NCI-H345 treated with DMSO at 0.1 percent for 48 hours (cell line): ENCODE measurements around the gene ROBO1.

ENCODE experiments used
- DNase-seq: peaks from one replicate; lab custom pipeline; 2025; ENCODE audit not compliant: unreplicated experiment; lab: John Stamatoyannopoulos, UW

The ROBO1 gene

GRCh38 chr3:79103307-79103706, 664.5 kb downstream of the ROBO1 start:
- DNase-seq = no peak

- DNase-seq = no peak
These were observed 669.7 kb downstream of the ROBO1 start for GRCh38 chr3:79097964-79098660.

- no peak for DNase-seq
These were observed 673.1 kb downstream of the ROBO1 start for GRCh38 chr3:79094654-79095053.

- peak; percentile 19 for DNase-seq
These were observed 681.3 kb downstream of the ROBO1 start for GRCh38 chr3:79086514-79086913.

GRCh38 chr3:79085171-79085570, 682.6 kb downstream of the ROBO1 start:
- no peak for DNase-seq

GRCh38 chr3:79081335-79081734, 686.5 kb downstream of the ROBO1 start:
- DNase-seq = no peak

GRCh38 chr3:79074558-79074957, 693.2 kb downstream of the ROBO1 start:
- no peak for DNase-seq

- DNase-seq = no peak
These were observed 700.1 kb downstream of the ROBO1 start for GRCh38 chr3:79067734-79068133.

- DNase-seq = no peak
These were observed 701.3 kb downstream of the ROBO1 start for GRCh38 chr3:79066481-79066880.

- DNase-seq = no peak
These were observed 704.2 kb downstream of the ROBO1 start for GRCh38 chr3:79063624-79064023.

GRCh38 chr3:79057756-79058155, 710.0 kb downstream of the ROBO1 start:
- DNase-seq = no peak

GRCh38 chr3:79056498-79056897, 711.3 kb downstream of the ROBO1 start:
- DNase-seq = no peak

- DNase-seq = no peak
These were observed 715.6 kb downstream of the ROBO1 start for GRCh38 chr3:79052054-79052681.

- DNase-seq = no peak
These were observed 720.2 kb downstream of the ROBO1 start for GRCh38 chr3:79047581-79047980.

GRCh38 chr3:79041621-79042020, 726.2 kb downstream of the ROBO1 start:
- no peak for DNase-seq

- DNase-seq = no peak
These were observed 727.1 kb downstream of the ROBO1 start for GRCh38 chr3:79040701-79041100.

GRCh38 chr3:79040091-79040490, 727.7 kb downstream of the ROBO1 start:
- DNase-seq = no peak

- no peak for DNase-seq
These were observed 728.6 kb downstream of the ROBO1 start for GRCh38 chr3:79039192-79039591.

- DNase-seq = no peak
These were observed 729.2 kb downstream of the ROBO1 start for GRCh38 chr3:79038636-79039035.

- no peak for DNase-seq
These were observed 729.7 kb downstream of the ROBO1 start for GRCh38 chr3:79038057-79038456.

GRCh38 chr3:79032686-79033318, 735.0 kb downstream of the ROBO1 start:
- DNase-seq = peak; percentile 30

- no peak for DNase-seq
These were observed 737.6 kb downstream of the ROBO1 start for GRCh38 chr3:79030157-79030556.
